Transverse colon (tissue), 4 donors: ENCODE results near the gene SYNE1. TPM values are rescaled to one million over a fixed set of nuclear protein-coding genes. Genes with fewer than 3 reads are reported as not detected.

Source experiments
- DNase-seq: peaks from one replicate; pipeline ENCODE4 v3.0.0-alpha.2; 2019
- H3K27ac ChIP-seq, 4 donors: fragments of 200-600 bp; sonication (generic); 2 replicates each; pipeline ENCODE4 v1.5.1; 2016 to 2018; ENCODE audit warnings: inconsistent platforms in 4 of 4
- H3K27me3 ChIP-seq: fragments of 200-600 bp; sonication (generic); 2 replicates; pipeline ENCODE4 v1.5.1; 2017; ENCODE audit warnings: inconsistent platforms
- H3K36me3 ChIP-seq, 4 donors: fragments of 200-600 bp; sonication (generic); 2 replicates each; pipeline ENCODE4 v1.5.1; 2017 to 2019; ENCODE audit warnings: inconsistent platforms in 4 of 4
- H3K4me1 ChIP-seq, 4 donors: fragments of 200-600 bp; sonication (generic); 2 replicates each; pipeline ENCODE4 v1.5.1; 2017 to 2020; ENCODE audit warnings: inconsistent platforms in 4 of 4
- H3K4me3 ChIP-seq, 4 donors: fragments of 200-600 bp; sonication (generic); 1 replicate in 1 of 4; 2 replicates in 3 of 4; pipeline versions ENCODE4 v1.5.1 to v1.6.1; 2017 to 2019; ENCODE audit warnings: inconsistent platforms in 4 of 4
- H3K9me3 ChIP-seq, 2 donors: fragments of 200-600 bp; sonication (generic); 2 replicates each; pipeline ENCODE4 v1.5.1; 2017 to 2019; ENCODE audit warnings: inconsistent platforms in 2 of 2
- EP300 ChIP-seq: sonication (generic); formaldehyde crosslinking; IDR thresholded peaks from one replicate; pipeline ENCODE4 v1.6.1; 2017; ENCODE audit warnings: antibody characterized with exemption, low read depth
- POLR2A ChIP-seq: fragments of 450-650 bp; IDR thresholded peaks from one replicate; pipeline ENCODE4 v1.6.1; 2016; ENCODE audit warnings: antibody characterized with exemption, mild to moderate bottlenecking, moderate library complexity
- POLR2AphosphoS5 ChIP-seq, 3 donors: sonication (generic); formaldehyde crosslinking; IDR thresholded peaks; one replicate each; pipeline ENCODE4 v1.6.1; 2016; ENCODE audit warnings: antibody characterized with exemption in 3 of 3
- WGBS, 2 donors: methylation state at CpG; one replicate each; pipeline ENCODE4 v1.1.5; 2018; ENCODE audit warnings: low coverage in 1 of 2; 5-methylcytosine and 5-hydroxymethylcytosine counted together
- in situ Hi-C, 4 donors: fragments of 200-750 bp; cut with MboI; loops; one replicate each; pipeline versions ENCODE4 v1.15.0 to v1.15.1; 2017; ENCODE audit warnings: low sequenced_read_pairs in 3 of 4, low pct_ligation_motif_present in 1 of 4, low pct_unique_long_range_greater_than_20kb in 1 of 4
- intact Hi-C: fragments of 100-400 bp; cut with DNase I; formaldehyde crosslinking; loops from one replicate; pipeline ENCODE4 v1.15.1; 2023; ENCODE audit warnings: low total_unique reads
- total RNA-seq, 4 donors: library from RNA; depleted of rRNA; stranded (reverse); fragments of >200 nt; gene quantifications; one replicate each; pipeline ENCODE4 v1.1.0, GENCODE V29; 2016
- TF ChIP-seq, protein P1 (sequence below), 5 experiments: fragments of 200-600 bp in 3 of 5; fragments of 450-650 bp in 2 of 5; sonication (generic) in 3 of 5; IDR thresholded peaks; 1 replicate in 2 of 5; 2 replicates in 3 of 5; pipeline ENCODE4 v1.5.1; 2016 to 2017; ENCODE audit warnings: antibody characterized with exemption in 5 of 5, inconsistent platforms in 3 of 5, mild to moderate bottlenecking in 2 of 5, moderate library complexity in 1 of 5

Gene SYNE1
- total RNA-seq, 4 donors from 2014 or later: 31.4 to 87.2 (median 59.7) TPM

DNA sequence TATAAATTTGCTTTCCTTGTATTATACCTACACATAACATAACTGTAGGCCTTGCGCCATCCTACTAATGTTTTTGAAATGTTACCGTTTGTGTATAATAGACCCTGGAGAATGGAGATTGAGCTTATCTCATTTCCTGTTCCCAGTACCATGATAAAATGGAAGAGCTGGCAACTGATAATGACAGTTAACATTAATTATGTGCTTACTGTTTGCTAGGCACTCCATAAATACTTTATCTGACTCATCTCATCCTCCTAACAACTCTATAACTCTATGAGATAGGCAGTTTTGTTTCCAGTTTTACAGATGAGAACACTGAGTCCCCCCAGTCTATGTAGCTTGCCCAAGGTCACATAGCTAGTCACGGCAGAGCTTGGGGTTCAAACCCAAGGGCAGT is 396.7 kb downstream of the SYNE1 start:
- no peaks in the 10 kb centered on the region for H3K27me3 ChIP-seq
- H3K27ac ChIP-seq: no peak overlapping the region
- intact Hi-C loops: no loop called here
- no peak for DNase-seq
- TF ChIP-seq EP300: no peak
- no peak for TF ChIP-seq POLR2AphosphoS5 (IDR thresholded peaks at IDR 0.05)
- TF ChIP-seq, protein P1, sequence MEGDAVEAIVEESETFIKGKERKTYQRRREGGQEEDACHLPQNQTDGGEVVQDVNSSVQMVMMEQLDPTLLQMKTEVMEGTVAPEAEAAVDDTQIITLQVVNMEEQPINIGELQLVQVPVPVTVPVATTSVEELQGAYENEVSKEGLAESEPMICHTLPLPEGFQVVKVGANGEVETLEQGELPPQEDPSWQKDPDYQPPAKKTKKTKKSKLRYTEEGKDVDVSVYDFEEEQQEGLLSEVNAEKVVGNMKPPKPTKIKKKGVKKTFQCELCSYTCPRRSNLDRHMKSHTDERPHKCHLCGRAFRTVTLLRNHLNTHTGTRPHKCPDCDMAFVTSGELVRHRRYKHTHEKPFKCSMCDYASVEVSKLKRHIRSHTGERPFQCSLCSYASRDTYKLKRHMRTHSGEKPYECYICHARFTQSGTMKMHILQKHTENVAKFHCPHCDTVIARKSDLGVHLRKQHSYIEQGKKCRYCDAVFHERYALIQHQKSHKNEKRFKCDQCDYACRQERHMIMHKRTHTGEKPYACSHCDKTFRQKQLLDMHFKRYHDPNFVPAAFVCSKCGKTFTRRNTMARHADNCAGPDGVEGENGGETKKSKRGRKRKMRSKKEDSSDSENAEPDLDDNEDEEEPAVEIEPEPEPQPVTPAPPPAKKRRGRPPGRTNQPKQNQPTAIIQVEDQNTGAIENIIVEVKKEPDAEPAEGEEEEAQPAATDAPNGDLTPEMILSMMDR (IDR thresholded peaks at IDR 0.05): no peak
- TF ChIP-seq POLR2A: no peak
- H3K4me3 ChIP-seq: no peak overlapping the region
- H3K4me1 ChIP-seq: peaks cover 0 to 4% (median 0%) of the 10 kb centered on the region in 4 donors
- in situ Hi-C loops: no loop called here
- H3K36me3 ChIP-seq: peaks cover 0 to 20% (median 8%) of the 10 kb centered on the region in 4 donors
- no peaks in the 10 kb centered on the region for H3K9me3 ChIP-seq
- WGBS, 2 donors: 85 to 92% methylated on average over 2 to 3 of the region's 3 CpGs

DNA sequence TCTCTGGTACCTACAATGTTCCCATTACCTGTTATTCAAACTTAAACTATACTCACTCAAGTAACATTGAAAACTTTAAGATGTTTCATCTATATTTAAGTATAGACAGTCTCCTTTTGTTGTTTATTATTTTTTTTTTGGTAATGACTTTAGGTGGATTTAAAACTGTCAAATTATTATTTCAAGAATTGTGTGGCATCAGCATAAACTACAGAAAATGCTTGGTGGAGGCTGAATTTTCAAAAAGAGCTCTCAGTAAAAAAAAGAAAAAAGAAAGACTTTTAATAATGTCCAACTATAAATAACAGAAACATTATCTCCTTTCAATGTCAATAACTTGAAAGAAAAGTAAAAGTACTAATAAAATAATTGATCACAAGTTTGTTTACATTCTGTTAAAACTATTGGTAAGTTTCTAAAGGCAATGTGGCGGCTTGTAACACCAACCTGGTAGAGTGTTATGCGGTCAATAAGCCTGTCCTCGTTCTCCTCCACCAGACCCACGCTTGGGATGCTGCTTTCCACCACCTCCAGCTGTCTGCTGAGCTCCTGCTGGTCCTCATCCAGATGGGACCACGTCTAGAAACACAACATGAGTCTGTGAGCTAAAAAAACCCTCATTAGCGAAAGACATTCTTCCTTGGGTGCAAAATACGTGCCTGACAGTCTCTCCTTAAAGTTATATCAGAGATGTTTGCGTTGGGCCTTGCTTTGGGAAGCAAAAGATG is 400.6 kb downstream of the SYNE1 start:
- no peak overlapping the region for H3K4me3 ChIP-seq
- peaks cover 0 to 29% (median 10%) of the 10 kb centered on the region in 4 donors for H3K36me3 ChIP-seq
- no peak overlapping the region for H3K27ac ChIP-seq
- in situ Hi-C loops: no loop called here
- intact Hi-C loops: no loop called here
- no peaks in the 10 kb centered on the region for H3K4me1 ChIP-seq
- H3K27me3 ChIP-seq: no peaks in the 10 kb centered on the region
- no peak for DNase-seq
- TF ChIP-seq POLR2AphosphoS5 (IDR thresholded peaks at IDR 0.05) (no peak), EP300 (no peak), POLR2A (no peak)
- TF ChIP-seq, protein P1 (IDR thresholded peaks at IDR 0.05): no peak
- 90 to 96% methylated on average over 4 to 8 of the region's 8 CpGs for WGBS, 2 donors
- H3K9me3 ChIP-seq: no peaks in the 10 kb centered on the region

GRCh38 chr6:152233547-152234320 is 403.4 kb downstream of the SYNE1 start:
- no peak for DNase-seq
- no peaks in the 10 kb centered on the region for H3K27me3 ChIP-seq
- H3K4me1 ChIP-seq: no peaks in the 10 kb centered on the region
- H3K9me3 ChIP-seq: no peaks in the 10 kb centered on the region
- TF ChIP-seq EP300 (no peak), POLR2A (no peak), POLR2AphosphoS5 (IDR thresholded peaks at IDR 0.05) (no peak)
- TF ChIP-seq, protein P1 (IDR thresholded peaks at IDR 0.05): no peak
- peak overlapping the region in 1 of 4 donors; percentile 30 for H3K27ac ChIP-seq
- in situ Hi-C loops (no loop called here), intact Hi-C loops (no loop called here)
- no peak overlapping the region for H3K4me3 ChIP-seq
- peaks cover 0 to 40% (median 4%) of the 10 kb centered on the region in 4 donors for H3K36me3 ChIP-seq
- 78 to 87% methylated on average over 5 to 17 of the region's 17 CpGs for WGBS, 2 donors

- H3K36me3 ChIP-seq: peaks cover 0 to 48% (median 4%) of the 10 kb centered on the region in 4 donors
- TF ChIP-seq EP300 (no peak), POLR2AphosphoS5 (IDR thresholded peaks at IDR 0.05) (no peak), POLR2A (no peak)
- TF ChIP-seq, protein P1 (IDR thresholded peaks at IDR 0.05): no peak
- no peaks in the 10 kb centered on the region for H3K27me3 ChIP-seq
- no peaks in the 10 kb centered on the region for H3K4me1 ChIP-seq
- no peaks in the 10 kb centered on the region for H3K9me3 ChIP-seq
- H3K27ac ChIP-seq: peak overlapping the region in 1 of 4 donors; percentile 30
- 56 to 66% methylated on average over 5 of the region's 5 CpGs for WGBS, 2 donors
- in situ Hi-C loops (no loop called here), intact Hi-C loops (no loop called here)
- DNase-seq: no peak
- H3K4me3 ChIP-seq: no peak overlapping the region
Observed at GRCh38 chr6:152232501-152233151, 404.5 kb downstream of the SYNE1 start.
